NCI-H526 (cell line): ENCODE measurements around the gene ADD1.
"Not testable (repeated sequence)": the region's sequence is repeated elsewhere in the genome, so short reads cannot be mapped to it uniquely, and the experiment has no call there.

Experiments used
- DNase-seq, 2 experiments: peaks; one replicate each; lab custom pipeline; 2025; lab: John Stamatoyannopoulos, UW

Gene ADD1

DNA sequence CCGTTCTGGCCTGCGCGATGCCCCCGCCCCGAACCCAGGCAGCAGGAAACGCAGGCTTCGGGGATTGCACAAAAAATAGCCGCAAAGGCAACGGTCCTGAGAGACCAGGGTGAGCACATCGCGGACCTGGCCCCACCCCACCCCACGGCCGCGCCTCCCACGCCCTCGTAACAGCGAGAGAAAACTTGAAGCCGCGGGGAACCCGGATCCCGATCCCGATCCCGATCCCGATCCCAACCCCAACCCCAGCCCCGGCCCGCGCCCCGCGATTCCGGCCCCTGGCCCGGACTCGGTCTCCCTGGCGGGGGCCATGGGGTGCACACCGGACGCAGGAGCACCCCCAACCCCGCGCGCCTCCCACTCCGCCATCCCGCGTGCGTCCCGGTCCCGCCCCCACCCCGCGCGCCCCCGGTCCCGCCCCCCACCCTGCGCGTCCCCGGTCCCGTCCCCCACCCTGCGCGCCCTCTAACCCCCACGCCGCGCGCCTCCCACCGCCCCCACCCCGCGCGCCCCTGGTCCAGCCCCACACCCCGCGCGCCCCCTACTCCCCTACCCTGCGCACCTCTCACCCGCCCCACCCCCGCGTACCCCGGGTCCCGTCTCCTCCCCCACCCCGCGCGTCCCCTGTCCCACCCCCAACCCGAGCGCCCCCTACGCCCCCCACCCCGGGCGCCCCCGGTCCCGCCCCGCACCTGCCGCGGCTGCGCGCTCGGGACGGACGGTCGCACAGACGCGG lies 90.6 kb downstream of the ADD1 start:
- DNase-seq: peak in 1 of 2 experiments; percentile 53

DNA sequence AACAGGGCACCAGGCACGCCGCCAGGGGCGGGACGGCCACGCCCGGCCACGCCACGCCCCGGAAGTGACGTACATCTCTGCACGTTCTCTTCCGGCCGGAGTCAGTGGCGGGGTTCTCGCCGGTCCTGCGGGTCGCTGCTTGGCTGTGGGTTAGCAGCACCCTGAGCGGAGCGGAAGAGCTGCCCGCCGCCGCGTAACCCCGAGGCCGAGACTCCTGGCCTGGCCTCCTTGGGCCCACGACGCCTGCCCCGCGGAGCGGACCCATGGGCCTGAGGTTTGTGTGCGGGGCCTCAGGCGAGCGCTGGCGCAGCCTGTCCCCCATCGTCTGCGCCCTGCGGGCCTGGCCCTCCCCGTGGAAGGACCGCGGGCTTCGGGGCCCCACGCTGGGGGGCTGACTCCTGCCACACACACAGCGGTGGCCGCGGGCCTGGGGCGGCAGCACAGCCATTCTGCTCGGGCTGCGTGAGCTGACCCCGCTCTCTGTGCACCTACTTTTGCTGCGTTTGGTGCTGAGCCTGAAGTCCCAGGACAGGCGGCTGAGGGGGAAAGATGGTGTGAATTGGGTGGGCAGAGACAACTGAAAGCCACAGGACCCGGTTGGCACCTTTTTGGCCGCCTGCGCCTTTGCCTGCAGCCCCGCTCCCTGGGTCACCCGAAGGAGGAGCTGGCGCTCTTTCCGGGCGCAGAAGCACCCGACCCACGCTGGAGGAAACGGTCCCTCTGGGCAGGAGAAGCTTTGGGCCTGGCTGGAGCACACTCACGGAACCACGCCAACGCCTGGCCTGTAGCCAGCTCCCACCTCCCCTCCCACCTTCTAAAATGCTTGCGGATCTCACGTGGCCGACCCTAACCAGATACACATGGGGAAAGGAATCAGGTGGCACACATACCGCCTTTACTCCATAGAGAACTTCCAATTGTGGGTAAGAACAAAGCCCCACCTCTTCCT lies 91.4 kb downstream of the ADD1 start:
- DNase-seq: peak; percentile 55 to 93

DNA sequence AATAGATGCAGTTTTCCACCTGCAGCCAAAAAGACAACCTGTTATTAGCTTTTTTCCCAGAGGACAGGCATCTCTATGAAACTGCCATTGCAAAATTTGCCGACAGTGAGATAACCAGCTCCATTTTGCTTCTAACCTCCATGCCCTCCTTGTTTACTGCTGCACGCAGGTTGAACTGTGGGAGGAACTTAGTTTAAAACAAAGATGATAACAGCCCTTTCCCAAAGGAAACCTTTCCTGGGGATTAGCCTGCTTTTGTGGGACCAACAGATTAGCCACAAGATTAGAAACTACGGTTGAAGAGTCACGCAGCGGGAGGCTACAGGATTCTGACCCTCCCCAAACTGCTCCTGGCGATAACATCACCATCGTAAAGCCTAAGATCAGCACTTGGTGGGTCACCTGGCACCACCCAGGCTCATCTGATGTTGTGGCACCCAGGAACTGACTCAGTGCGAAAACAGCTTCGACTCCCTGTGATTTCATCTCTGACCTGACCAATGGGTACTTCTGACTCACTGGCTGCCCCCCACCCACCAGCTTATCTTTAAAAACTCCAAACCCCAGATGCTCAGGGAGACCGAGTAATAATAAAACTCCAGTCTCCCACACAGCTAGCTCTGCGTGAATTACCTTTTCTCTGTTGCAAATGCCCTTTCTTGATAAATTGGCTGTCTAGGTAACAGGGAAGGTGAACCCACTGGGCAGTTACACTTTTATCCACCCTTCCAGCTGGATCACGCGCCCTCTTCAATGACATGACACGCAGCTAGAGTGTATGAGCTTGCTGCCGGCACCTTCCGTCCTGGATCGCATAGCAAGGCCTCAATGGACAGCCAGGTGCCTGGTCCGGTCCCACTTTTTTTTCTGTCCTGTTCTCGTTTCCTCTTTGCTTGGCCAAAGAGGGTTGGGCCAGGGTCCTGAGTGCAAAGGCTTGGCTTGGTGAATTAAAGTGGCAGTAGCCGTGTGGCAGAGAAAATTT lies 92.4 kb downstream of the ADD1 start:
- no peak for DNase-seq

DNA sequence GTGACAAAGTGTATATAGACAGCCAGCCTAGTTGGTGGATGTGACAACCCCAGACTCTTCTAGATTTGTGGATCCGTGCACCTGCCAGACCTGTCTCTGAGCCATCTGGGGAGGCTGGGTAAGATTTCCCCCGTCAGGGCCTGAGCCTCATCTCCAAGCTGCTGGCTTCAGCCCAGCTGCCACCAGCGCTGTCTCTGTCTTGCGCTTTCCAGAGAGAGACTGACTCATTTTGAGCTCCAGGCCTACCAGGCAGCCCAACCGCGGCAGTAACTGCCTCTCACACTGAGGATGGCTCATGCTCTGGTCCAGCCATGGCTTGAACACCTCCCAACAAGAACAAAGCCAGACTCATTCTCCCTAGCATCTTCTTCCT lies 93.1 kb downstream of the ADD1 start:
- DNase-seq: peak in 1 of 2 experiments; percentile 32

DNA sequence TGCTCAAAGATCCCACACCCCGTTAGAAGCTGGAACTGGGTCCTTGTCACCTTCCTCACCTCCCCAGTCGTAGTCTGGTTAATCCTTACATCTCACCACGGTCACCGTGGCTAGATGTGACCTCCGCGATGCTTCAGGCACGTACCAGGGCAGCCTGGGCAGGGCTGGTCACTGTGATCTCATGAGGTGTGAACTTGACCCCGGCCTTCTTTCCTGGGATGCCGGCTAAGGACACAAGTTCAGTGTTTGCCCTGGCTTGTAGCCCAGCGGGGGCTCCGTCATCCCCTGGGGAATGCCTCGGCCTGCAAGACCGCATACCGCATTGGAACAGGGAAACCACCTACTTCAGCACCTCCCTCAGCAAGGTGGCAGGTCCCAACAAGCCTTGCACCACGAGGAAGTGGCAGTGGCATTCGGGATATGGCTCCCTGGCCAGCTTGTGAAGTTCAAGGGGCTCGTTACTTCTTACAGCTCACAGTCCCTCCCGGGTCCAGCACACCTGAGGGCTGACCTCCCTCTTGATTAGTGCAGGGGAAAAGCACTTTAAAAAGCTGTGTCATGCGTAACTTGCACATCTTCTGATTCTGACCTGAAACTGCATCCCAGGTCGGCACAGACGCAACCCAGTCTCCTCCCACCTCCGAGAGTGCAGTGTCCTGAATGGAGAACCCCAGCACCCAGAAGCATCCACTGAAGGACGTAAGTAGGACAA lies 93.7 kb downstream of the ADD1 start:
- DNase-seq: peak in 1 of 2 experiments; percentile 50

DNA sequence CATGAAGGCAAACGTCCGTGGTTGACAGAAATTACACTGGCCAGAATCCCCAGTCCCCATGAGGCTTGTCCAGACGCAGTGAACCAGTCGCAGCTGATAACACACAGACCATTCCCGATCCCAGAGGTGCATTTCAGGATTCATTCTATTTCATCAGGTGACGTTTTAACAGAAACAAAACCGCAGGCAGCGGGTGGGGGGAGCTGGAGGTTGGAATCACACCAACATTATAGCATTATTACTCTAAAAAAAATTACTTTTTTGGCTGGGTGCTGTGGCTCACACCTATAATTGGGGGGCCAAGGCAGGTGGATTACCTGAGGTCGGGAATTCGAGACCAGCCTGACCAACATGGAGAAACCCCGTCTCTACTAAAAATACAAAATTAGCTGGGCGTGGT lies 94.3 kb downstream of the ADD1 start:
- DNase-seq: no peak

DNA sequence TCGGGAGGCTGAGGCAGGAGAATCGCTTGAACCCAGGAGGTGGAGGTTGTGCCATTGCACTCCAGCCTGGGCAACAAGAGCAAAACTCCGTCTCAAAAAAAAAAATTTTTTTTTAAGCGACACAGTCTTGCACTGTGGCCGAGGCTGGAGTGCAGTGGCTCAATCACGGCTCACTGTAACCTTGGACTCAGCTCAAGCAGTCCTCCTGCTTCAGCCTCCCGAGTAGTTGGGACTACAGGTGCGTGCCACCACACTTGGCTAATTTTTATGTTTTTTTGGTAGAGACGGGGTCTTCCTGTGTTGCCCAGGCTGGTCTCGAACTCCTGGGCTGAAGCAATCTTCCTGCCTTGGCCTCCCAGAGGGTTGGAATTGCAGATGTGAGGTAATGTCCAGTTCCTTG lies 94.8 kb downstream of the ADD1 start:
- not testable (repeated sequence) for DNase-seq

DNA sequence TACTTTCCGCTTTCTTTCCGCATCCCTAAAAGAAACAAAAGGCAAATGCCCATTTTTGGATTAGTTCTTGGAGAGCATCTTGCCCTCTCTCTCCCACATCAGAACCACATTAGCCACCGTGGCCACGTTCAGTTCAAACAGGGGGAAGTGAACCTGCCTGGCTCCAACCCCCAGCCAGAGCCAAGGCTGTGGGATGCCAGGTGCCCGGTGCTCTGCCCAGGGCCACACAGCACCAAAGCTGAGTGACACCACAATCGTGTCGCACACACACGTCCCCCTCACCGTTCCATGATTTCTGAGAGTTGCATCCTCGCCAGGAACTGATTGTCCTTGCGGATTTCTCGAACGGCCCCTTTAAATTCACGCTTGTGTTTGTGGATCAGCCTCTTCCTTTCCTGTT lies 95.3 kb downstream of the ADD1 start:
- no peak for DNase-seq

DNA sequence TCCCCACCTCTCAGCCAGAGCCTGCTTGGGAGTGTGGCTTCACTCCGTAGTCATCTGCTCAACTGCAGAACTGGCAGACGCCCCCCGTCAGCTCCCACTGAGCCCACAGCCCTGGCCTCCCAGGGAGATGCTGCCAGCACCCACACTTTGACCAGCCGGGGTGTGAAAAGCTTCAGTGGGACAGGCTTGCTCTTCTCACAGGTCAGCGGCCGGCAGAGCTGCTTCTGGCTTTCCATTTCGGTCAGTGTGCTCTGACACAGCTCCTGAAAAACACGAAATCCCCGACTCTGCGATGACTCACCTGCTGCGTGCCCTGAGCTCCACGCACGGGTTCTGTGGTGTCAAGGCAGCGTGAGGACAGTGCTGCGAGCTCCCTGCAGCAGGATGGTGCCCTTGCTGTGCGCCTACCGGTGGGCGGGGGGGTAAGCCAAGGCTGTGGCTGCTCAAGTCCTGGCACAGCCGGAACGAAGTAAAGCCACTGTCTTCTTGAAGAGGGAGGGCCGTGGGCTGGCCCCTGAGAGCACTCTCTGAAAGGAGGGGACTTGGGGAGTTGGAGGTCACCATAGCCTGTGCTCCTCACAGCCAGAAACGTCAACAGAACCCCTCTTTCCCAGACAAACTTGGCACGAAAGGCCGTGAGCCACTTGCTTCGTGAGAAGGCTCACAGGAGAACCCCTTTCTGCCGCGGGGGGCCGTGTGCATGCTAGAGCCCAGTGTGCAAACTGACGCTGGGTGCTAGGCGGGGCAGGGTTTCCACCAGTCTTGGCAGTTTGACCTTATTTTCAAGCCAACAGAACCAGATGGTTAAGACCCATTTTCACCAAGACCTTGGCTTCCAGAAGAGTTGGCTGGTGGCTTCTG lies 96.0 kb downstream of the ADD1 start:
- DNase-seq: no peak

DNA sequence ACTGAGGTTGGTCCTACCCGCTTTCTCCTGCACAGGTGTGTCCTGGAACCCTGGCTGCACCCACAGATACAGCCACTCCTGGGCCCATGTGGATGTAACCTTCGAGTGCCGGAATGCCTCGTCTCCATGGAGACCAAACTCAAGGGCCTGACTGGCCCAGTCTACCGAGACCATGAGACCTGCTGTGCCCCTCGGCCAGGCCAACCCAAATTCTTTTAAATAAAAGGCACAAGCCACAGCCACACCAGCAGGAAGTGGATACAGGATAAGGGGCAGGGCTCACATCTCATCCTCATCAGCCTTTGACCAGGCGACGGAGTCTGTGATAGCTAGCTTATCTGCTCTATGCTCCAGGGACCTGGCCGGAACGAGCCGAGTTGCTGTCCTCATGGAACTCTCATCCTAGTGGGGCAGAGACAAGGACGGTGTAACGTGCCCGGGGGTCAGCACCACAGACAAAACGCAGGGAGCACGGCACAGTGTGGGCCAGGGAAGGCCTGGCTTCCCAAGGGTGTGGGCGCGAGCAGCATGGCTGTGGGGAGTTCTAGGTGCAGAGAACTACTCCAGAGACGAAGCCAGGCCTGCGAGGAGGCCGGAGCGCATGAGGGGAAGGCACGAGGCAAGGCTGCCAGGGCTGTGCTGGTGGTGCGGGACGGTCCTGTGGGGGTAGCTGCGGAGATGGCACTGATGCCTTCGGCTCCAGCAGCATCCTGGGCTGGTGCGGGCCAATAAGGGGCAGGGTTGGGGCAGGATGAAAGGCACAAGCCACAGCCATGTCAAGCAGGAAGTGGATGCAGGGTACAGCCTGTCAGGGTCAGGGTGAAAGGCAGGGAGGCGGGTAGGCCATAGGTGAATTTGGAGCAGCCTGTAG lies 96.9 kb downstream of the ADD1 start:
- no peak for DNase-seq

DNA sequence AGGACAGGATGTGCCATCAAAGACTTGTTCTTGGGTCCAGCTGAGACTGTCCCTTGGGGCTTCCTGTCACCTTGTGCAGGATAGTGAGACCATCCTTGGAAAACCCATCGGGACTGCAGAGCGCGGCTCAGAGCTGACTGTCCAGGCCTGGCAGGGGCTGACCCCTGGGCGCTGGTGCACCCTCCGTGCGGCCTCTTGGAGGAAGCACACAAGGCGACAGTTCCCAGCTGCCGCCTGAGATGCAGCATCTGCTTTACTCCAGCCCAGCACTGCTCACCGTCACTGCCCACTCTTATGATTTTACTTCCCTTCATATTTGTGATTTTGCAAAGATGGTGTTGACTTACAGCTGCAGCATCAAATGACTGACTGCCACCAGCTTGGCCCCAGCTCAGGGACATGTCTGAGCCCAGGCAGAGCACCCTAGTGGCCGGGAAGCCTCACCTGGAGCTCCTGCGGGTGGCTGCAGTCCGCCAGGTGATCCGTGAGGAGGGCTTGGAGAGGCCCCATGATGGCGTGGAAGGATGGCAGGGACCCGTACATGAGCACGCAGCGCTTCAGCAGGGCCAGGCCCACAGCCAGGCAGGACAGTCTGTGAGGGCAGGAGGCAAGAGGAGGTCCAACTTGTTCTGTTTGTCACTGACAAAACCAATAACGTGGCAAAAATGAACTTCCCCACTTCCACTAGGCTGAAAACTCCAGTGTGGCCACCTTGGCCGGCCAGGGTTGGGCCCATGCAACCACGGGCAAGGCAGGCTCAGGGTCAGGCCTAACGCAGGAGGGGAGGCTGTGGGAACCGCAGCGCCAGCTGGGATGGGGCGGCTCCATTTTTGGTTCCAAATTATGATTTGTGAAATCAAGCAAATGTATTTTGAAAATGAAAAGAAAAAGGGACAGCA lies 97.7 kb downstream of the ADD1 start:
- no peak for DNase-seq

DNA sequence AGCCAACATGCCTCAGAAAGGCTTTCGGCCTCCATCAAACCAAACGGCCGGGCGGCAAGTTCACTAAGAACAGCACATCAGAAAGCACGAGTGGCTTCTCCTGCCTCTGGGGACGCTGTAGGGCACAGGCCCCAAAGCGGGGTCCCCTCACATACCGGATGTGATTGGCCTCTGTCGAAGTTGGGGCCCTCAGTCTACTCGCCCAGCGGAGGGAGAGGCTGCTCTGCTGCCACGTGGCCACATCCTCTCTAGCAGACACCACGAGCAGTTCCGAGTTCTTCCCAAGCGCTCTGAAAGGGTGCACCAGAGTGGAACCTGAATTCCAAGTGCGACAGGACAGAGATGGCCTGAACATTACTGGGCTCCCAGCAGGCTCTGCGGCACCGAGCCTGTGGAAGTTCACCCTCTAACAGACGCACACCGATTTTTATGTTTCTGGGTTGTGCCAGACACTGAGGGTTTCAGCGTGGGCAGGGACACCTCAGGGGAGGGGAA lies 98.4 kb downstream of the ADD1 start:
- no peak for DNase-seq

DNA sequence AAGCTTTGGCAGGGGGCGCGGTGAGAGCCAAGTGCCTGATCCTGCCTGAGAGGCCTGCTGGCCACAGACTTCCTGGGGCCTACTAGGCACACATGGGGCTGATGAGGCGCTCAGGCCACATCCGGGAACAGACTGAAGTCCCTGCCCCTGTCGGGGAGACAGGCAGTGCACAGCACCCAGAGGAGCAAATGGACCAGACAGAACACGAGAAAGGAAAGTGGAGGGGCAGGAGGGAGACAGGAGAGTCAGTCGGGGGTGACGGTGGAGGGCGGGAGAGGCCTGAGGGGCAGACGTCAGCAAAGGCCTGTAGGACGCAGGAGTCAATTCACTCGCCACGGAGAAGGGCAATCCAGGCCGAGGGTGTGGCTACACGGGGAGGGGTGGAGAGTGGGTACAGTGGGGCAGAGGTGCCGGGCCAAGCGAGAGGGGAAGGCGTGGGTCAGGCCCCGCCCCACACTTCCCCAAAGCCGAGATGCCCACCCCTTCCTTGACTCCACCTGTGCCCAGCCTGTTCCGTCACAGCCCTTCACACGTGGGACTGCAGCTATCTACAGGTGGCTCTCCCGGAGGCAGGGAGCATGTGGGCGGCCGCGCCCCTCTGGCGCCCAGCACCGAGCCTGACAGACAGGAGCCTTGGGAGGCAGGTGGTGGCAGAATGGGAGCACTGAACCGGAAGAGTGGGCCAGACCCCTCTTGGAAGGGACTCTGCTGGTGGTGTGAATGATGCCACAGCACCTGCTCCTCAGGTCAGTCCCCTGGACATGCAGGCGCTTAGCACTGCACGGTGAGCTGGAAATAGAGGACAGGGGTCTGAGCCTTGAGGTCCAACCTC lies 99.1 kb downstream of the ADD1 start:
- DNase-seq: no peak

DNA sequence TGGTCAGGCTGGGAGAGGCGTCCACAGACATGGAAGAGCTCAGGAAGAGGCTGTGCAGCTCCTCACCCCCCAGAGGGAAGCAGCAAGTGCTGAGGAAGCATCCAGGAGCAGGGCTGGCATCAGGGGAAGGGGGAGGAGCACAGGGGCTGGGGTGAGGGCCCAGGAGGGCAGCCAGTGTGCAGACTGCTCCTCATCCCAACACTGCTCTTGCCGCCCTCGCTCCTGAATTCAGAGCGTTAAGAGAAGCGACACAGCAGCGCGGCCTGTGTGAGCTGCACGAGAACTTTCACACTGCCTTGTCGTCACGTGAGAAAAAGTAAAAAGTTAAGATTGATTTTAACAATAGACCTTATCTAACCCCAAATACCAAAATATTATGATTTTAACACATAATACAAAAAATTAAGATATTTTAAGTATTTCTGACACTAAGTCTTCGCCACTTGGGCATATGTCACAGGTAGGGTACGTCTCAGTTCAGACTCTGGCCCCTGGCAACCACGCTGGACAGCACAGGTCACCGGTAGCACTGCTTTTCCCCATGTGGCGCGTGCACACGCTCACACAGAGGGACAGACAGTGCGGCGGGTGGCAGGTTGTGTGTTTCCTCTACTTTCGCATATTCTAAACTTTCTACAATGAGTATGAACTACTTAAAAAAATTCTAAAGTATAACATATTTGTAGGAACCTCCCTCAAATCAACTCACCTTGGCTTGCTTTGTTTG lies 99.9 kb downstream of the ADD1 start:
- no peak for DNase-seq

DNA sequence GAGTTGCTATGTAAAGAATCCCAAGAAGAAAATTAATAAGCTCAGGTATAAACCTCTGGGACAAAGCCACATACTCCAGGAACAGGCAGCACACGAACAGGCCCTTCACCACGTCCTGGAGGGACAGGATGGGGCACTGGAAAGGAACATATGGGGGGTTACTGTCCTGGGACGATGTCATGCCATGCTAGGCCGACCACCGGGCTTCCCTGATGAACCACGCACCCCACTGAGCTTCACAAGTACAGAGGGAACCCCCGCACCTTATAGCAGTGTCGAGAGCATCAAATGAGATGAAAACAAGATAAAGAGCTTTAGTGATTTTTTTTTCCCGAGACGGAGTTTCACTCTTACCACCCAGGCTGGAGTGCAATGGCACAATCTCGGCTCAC lies 100.4 kb downstream of the ADD1 start:
- DNase-seq: no peak
